Calu3 (cell line): ENCODE data around the gene BRCA2. TPM values are rescaled to one million over a fixed set of nuclear protein-coding genes. Genes with fewer than 3 reads are reported as not detected.

ENCODE experiments used
- BruUV-seq: library from RNA; stranded (reverse); fragments of 400-500 nt; replicated peaks from 2 replicates; lab custom pipeline; 2021; lab: Mats Ljungman, UMichigan
- CTCF ChIA-PET: fragments of 300-600 bp; sonication (Branson Sonifier 250); formaldehyde crosslinking; loops from one replicate; lab custom pipeline; 2022; ENCODE audit warnings: antibody characterized with exemption; lab: Charles Lee
- DNase-seq: peaks from one replicate; pipeline ENCODE4 v3.0.0; 2022
- H3K27ac Mint-ChIP-seq: one replicate; pipeline ENCODE4 v1.8.0; 2022; ENCODE audit warnings: mixed read lengths; ENCODE audit not compliant: unreplicated experiment
- H3K27me3 Mint-ChIP-seq: one replicate; pipeline ENCODE4 v1.8.0; 2022; ENCODE audit warnings: mixed read lengths; ENCODE audit not compliant: unreplicated experiment
- H3K36me3 Mint-ChIP-seq: one replicate; pipeline ENCODE4 v1.8.0; 2022; ENCODE audit warnings: mild to moderate bottlenecking, moderate library complexity, mixed read lengths; ENCODE audit not compliant: insufficient read depth, unreplicated experiment
- H3K4me1 Mint-ChIP-seq: one replicate; pipeline ENCODE4 v1.8.0; 2022; ENCODE audit warnings: mild to moderate bottlenecking, low read depth, mixed read lengths; ENCODE audit not compliant: unreplicated experiment
- H3K4me3 Mint-ChIP-seq: one replicate; pipeline ENCODE4 v1.8.0; 2022; ENCODE audit warnings: mild to moderate bottlenecking, low read depth, moderate library complexity, mixed read lengths; ENCODE audit not compliant: unreplicated experiment
- H3K9me3 Mint-ChIP-seq: one replicate; pipeline ENCODE4 v1.8.0; 2022; ENCODE audit warnings: low read depth, mixed read lengths; ENCODE audit not compliant: unreplicated experiment
- CTCF ChIP-seq: fragments of 200-600 bp; IDR thresholded peaks from one replicate; pipeline ENCODE4 v1.8.0; 2022; ENCODE audit warnings: antibody characterized with exemption; ENCODE audit not compliant: unreplicated experiment
- intact Hi-C: fragments of 100-400 bp; cut with micrococcal nuclease; formaldehyde crosslinking; loops from one replicate; pipeline ENCODE4 v1.10.0; 2022; ENCODE audit not compliant: unreplicated experiment
- total RNA-seq: library from RNA; stranded (reverse); gene quantifications from 2 replicates; pipeline ENCODE4 v1.2.3, GENCODE V29; 2022

The BRCA2 gene
- total RNA-seq, 1 experiment from 2014 or later, result 12.8 TPM

DNA sequence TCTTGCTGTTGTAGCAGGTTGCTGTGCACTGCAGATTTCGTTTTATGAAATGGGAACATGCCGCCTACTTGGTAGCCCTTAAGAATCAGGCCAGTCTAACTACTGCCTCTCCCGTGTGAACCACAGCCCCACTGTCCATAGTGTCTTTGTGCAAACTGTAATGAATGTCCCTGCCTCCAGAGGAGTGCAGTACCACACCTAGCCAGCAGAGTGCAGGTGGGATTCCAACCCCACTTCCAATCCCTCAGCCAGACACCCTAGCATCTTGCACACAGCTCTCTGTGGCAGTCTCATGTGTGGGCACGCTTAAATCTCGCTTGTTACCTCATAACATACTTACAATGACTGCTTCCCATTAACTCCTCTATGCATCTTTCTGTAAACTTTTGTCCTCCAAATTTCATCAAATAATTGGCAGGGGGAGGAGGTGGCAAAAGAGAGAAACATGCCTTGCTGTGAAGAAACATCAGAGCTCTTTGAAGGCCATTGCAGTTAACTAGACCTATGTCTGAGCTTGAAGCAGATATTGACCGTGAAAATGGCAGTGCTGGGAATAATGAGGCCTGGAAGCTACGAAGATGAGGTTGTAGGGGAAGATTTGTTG is 47.4 kb upstream of the BRCA2 start:
- CTCF ChIA-PET, result interaction anchor here (0.6 to 0.9 kb wide), 2 partner anchors 15 to 914 kb away, joined by 3 read pairs; no protein-coding TSS in a partner anchor
- peak; percentile 68 for DNase-seq
- no peak overlapping the region for H3K4me3 Mint-ChIP-seq
- H3K27me3 Mint-ChIP-seq, result no peaks in the 10 kb centered on the region
- no TSS peak for BruUV-seq
- TF ChIP-seq CTCF, result peak; percentile 81
- H3K4me1 Mint-ChIP-seq, result no peaks in the 10 kb centered on the region
- no peaks in the 10 kb centered on the region for H3K9me3 Mint-ChIP-seq
- no peaks in the 10 kb centered on the region for H3K36me3 Mint-ChIP-seq
- no peak overlapping the region for H3K27ac Mint-ChIP-seq
- intact Hi-C loops, result loop anchor here (2.0 kb wide), 1 partner anchor 43 kb away; no protein-coding TSS in a partner anchor

DNA sequence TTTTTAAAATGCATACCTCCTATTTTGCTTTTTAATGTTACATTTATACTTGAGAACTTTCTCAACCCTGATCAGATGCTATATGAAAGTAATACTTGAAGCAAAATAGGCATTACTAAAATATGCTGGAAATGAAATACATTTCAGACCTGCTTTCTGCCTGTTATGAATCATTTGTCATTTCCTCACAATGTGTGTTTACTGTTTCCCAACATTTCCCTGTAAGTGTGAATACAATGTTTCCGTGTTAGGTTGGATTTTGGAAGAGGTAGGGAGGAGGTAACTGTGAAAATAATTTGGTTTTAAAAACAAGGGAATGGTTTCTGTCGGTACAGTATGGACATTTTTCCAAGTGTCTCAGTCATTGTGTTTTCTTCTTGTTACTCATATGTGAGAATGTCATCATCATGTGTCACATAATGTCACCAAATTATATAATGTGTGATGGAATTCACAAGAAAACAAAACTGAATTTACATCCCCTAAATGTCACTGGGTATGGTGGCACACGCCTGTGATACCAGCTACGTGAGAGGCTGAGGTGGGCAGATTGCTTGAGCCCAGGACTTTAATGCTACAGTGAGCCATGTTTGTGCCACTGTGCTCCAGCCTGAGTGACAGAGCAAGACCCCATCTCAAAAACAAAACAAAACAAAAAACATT is 43.2 kb upstream of the BRCA2 start:
- CTCF ChIA-PET, result no interaction called here
- Mint-ChIP-seq H3K27me3 (no peaks in the 10 kb centered on the region), H3K36me3 (no peaks in the 10 kb centered on the region), H3K9me3 (no peaks in the 10 kb centered on the region), H3K4me3 (no peak overlapping the region), H3K27ac (no peak overlapping the region), H3K4me1 (no peaks in the 10 kb centered on the region)
- intact Hi-C loops, result no loop called here
- no peak for TF ChIP-seq CTCF
- BruUV-seq, result no TSS peak
- DNase-seq, result no peak

DNA sequence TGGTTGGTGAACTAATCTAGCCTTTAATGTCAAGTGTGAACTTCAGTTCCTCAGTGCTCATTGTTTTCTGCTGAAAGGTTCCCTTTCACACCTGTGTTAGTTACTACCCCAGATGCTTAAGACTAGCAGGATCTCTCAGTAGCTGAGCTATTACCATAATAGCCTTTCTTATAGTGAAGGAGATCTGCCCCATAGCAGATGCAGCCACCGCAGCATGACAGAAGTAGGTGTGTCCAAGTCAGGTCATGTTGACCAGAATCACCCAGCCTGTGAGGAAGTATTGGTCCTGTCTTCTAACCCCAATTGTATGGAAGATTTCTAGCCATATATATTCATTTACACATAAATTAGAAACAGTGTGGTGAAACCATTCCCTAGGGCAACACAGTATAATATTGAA is 37.5 kb upstream of the BRCA2 start:
- no peak for TF ChIP-seq CTCF
- Mint-ChIP-seq H3K9me3 (no peaks in the 10 kb centered on the region), H3K27me3 (no peaks in the 10 kb centered on the region), H3K27ac (no peak overlapping the region), H3K4me3 (no peak overlapping the region), H3K4me1 (no peaks in the 10 kb centered on the region), H3K36me3 (no peaks in the 10 kb centered on the region)
- intact Hi-C loops, result no loop called here
- no peak for DNase-seq
- CTCF ChIA-PET, result no interaction called here
- no TSS peak for BruUV-seq

- intact Hi-C loops, result no loop called here
- Mint-ChIP-seq H3K4me1 (no peaks in the 10 kb centered on the region), H3K9me3 (no peaks in the 10 kb centered on the region), H3K36me3 (no peaks in the 10 kb centered on the region), H3K27me3 (no peaks in the 10 kb centered on the region), H3K4me3 (no peak overlapping the region), H3K27ac (no peak overlapping the region)
- TF ChIP-seq CTCF, result no peak
- no TSS peak for BruUV-seq
- CTCF ChIA-PET, result no interaction called here
- DNase-seq, result no peak
Observed at GRCh38 chr13:32278426-32278825, 36.9 kb upstream of the BRCA2 start.
